ENCODE measurements around the gene MICAL2.

Gene MICAL2

DNA sequence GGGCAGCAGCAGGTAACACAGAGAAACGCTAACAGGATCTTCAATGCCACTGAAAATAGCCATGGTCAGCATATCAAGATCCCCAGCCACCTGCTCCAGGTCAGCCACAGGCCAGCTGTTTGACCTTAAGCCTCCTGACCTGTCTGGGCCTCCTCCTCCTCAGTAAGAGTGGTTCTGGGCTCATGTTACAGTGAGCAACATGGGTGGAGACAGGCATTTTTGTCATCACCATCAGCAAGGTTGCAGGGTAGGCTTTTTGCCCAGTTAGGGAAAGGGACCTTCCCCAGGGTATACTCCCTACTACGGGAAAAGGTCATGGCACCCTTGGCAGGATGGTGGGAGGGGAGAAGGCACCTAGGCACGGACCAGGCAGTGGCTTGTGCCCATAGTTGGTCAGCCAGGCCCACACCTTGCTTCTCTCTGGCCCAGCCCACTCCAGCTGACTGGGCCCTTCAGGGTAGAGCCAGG lies 135.2 kb downstream of the MICAL2 start:
- no peak for DNase-seq (ENCODE audit: low read depth, low spot score)
- no peak overlapping the region for H3K4me3 ChIP-seq (ENCODE audit: low read length)

DNA sequence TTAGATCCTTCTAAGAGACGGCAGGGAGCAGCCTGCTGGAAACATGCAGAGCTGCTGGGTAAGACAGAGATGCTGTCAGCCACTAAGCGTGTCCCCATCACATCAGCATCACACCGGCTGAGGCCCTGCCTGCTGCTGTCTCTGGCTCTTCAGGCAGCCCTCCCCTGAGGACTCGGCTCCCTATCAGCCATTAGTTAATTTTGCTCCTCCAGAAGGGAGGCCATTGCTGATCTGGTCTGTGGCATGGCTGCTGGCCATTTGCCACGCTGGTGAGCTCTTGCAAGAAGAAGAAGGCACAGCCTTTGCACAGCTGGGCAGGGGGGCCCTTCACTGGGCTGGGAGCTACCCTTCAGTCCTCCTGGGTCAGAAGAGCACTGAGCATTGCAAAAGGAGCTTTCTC lies 135.8 kb downstream of the MICAL2 start:
- no peak for DNase-seq (ENCODE audit: low read depth, low spot score)
- no peak overlapping the region for H3K4me3 ChIP-seq (ENCODE audit: low read length)

DNA sequence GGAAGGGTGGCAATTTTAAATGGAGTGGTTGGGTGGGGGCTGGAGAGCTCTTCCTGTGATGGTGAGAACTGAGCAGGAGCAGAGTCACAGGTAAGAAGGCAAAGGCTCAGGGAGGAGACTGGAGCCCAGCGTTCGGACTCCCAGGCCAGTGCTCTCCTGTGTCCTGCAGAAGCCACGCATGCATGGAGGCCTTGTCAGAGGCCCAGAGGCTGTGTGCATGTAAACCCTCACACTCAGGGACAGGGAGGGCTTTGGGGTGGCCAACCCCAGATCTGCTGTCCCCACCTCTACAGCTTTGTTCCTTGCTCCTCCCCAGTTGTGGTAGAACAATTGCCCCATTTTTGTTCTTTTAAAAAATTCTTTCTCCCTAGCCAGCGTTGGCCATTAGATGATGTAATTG lies 136.6 kb downstream of the MICAL2 start:
- no peak for DNase-seq (ENCODE audit: low read depth, low spot score)
- H3K4me3 ChIP-seq (ENCODE audit: low read length), result no peak overlapping the region

DNA sequence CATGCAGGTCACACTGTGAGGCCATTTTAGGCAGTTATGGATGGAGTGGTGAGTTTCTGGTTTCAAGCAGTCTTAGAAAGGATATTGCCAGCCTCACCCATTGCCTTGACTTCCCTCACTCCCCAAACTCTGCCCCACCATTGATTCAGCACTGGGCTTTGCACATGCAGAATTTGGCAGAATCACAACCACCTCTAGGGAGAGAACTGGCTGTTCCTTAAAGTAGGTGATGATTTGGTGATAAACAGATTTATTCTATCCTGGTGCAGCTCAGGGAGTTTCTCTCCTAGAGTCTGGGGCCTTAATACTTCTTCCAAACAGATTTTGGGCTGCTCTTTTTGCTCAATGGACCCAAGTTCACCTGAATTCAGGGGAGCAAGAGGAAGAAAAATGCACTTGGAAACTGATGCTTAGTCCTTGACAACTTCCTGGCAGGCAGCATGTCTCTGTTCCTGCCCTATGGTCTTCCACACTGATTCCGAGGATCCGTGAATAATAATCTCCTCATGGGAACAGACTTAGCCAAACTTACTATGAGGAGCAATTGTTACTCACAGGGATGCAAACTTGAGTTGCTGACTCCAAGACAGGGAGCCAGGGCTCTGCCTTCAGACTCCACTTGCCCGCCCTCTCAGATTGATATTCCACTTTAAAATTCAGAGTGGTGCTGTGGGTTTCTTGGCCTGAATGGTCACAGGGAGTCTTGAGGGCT lies 137.3 kb downstream of the MICAL2 start:
- no peak overlapping the region for H3K4me3 ChIP-seq (ENCODE audit: low read length)
- DNase-seq (ENCODE audit: low read depth, low spot score), result no peak

DNA sequence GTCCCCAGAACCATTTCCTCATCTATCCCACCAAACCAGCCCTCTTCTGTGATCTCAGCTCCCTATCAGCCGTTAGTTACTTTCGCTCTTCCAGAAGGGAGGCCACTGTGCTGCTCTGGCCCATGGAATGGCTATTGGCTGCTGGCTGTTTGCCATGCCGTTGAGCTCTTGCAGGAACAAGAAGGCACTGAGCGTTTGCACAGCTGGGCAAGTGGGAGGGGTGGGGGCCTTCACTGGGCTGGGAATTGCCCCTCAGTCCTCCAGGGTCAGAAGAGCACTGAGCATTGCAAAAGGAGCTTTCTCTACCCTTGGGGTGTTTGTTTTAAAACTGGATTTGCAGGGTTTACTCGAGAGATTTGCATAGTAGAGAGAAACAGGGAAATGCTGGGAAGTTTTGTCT lies 137.9 kb downstream of the MICAL2 start:
- no peak for DNase-seq (ENCODE audit: low read depth, low spot score)
- no peak overlapping the region for H3K4me3 ChIP-seq (ENCODE audit: low read length)

DNA sequence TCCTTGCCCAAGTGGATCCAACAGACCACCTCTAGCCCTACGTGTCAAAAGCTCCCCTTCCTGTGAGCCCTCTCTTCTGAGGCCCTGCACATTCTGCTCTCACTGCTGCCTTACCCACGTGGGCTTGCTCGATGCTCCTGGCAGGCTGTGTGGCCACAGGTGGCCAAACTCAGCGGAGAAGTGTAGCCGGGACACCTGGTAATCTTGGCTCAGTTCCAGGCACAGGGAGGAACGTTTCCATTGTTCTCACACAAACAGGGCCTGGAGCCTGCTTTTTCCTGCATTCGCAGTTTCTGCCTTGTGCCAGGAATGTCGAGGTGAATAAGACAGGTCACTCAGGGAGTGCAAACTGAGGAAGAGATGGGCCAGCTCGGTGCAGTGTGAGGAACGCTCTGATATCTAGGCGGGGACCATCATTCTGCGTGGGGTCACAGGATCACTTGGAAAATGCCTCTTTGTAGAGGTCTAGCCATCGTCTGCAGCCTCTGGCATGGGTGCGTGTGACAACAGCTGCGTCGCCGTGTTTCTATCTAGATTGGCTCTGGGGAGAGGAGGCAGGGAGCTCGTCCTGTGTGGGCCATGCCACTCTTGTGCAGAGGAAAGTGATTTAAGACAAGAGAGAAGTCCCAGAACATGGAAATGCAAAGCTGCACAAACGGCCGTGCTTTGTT lies 139.3 kb downstream of the MICAL2 start:
- DNase-seq (ENCODE audit: low read depth, low spot score), result no peak
- no peak overlapping the region for H3K4me3 ChIP-seq (ENCODE audit: low read length)

DNA sequence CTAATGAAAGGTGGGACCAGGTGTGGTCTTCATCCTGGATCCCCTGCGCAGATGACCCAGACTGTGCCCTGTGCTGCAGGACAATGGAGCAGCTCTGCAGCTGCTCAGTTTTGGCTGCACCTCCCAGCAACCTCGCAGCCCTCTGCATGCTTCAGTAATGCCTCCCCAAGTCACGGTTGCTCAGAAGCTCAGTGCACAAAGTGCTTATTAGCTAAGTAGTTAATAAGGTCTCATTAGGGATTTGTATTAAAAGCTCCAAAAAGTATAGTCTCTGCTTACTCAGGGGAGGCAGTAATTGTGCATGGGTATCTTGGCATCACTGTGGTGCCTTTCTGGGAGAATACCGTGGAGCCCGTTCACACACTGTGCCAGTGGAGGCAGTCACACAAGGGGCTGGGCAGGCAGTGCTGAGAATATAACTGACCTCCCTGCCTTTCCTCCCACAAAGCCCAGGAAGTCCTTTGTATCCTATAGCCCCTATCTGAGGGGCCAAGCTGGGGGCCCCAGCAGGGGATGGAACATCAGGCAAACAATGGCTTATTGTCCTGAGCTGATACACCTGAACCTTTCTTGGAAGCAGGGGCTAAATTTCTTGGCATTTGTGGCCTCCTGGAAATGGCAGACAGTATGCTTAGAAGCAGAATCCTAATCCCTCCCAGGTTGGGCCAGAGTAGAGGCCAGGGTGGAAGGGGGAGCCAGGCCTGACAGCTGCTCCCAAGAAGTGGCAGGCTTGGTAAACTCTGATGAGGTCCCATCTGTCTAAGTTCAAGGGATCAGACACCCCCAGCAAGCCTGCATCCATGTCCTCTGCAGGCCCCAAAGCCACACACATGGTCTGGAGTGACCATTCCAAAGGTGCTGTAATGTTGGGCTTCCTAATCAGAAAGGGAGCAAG lies 141.5 kb downstream of the MICAL2 start:
- H3K4me3 ChIP-seq (ENCODE audit: low read length), result no peak overlapping the region
- DNase-seq (ENCODE audit: low read depth, low spot score), result no peak

DNA sequence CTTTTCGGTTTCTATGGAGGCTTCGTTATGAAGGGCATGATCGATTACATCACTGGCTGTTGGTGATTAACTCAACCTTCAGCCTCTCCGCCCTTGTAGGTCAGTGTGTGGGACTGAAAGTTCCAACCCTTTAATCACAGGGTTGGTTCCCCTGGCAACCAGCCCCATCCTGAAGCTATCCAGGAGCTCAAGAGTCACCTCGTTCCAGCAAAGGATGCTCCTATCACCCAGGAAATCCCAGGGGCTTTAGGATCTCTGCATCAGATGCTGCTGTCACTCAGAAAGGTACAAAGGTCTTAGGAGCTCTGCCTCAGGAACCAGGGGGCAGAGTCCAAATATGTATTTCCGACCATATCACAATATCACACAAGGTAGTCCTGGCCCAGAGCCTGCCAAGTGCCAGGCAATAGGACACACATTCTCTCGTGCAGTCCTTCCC lies 143.5 kb downstream of the MICAL2 start:
- no peak for DNase-seq (ENCODE audit: low read depth, low spot score)
- H3K4me3 ChIP-seq (ENCODE audit: low read length), result no peak overlapping the region

DNA sequence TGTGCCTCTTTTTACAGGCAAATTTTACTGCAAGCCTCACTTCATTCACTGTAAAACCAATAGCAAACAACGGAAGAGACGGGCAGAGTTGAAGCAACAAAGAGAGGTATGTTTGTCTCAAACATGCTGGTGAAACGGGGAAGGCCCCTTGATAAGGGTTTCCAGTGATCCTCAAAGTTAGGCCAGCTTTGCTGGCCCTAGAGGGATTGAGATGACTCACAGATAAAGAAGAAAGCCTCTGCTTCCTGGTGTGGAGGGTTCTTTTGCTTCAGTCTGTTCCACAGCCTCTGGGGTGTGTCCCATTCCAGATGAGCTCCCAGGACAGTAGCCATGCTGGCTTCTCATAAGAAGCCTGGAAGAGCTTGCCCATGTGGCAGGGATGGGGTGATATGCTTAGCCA lies 148.1 kb downstream of the MICAL2 start:
- no peak overlapping the region for H3K4me3 ChIP-seq (ENCODE audit: low read length)
- DNase-seq (ENCODE audit: low read depth, low spot score), result no peak

DNA sequence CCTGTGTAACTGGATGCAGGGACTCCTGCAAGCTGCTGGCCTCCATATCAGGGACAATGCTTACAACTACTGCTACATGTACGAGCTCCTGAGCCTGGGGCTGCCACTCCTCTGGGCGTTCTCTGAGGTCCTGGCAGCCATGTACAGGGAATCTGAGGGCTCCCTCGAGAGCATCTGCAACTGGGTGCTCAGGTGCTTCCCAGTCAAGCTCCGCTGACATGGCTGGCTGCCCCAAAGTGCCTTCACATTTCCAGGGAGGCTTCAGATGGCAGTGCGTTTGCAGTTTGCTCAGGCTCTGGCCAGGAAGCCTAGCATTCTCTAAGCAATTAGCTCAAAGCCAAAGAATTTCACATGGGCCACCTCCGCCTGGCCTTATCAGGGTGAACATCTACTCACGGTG lies 149.6 kb downstream of the MICAL2 start:
- DNase-seq (ENCODE audit: low read depth, low spot score), result no peak
- no peak overlapping the region for H3K4me3 ChIP-seq (ENCODE audit: low read length)

DNA sequence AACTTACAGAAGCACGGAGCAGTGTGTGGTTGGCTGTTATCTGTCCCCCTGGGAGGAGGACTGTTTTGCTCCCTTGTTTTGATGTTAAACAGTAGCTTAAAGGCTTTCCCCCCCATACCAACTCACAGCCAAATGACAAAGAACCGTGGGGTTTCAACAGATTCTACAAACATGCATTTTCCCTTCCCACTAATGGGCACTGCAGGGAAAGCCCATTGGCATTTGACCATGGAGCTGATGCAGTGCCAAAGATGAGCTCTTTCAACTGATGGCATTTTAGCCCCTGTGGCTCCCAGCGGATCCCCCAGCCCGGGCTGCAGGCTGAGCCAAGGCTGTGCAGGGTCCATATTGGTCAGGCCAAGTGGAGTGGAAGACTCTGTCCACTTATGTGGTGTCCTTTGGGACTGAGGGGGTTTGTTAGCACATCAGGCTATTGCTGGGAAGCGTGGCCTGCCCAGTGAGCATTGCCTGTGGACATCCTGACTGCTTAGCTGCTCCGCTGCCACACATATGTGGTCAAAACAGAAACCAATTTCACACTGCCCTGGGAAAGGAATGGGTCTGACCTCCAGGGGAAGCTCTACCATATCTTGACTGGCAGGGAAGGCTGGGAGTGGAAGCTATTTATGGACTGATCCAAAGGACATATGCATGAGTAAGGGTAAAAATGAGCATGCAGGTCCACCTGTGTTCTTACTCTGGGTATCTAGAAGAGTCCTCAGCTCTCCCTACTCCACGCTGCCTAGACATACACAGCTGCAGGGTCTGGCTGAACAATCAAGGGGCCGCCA lies 150.5 kb downstream of the MICAL2 start:
- DNase-seq (ENCODE audit: low read depth, low spot score), result no peak
- H3K4me3 ChIP-seq (ENCODE audit: low read length), result no peak overlapping the region

DNA sequence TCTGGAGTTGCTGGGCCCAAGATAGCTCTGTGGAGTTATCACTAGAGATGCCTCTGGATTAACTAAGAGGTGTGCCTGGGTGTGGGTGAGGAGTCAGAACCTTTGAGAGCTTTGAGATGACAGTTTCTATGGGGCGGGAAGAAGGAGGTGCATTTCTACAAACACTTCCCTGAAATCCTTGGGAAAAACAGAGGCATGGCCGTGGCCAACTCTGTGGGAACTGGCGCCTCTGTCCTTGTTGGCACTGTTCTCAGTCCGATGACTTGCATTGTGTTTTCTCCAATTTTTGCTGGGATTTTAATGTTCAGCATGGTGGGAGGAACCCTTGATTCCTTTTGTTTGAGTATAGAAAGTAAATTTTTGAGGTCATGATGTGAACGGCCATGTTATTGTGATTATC lies 151.2 kb downstream of the MICAL2 start:
- no peak overlapping the region for H3K4me3 ChIP-seq (ENCODE audit: low read length)
- DNase-seq (ENCODE audit: low read depth, low spot score), result no peak

DNA sequence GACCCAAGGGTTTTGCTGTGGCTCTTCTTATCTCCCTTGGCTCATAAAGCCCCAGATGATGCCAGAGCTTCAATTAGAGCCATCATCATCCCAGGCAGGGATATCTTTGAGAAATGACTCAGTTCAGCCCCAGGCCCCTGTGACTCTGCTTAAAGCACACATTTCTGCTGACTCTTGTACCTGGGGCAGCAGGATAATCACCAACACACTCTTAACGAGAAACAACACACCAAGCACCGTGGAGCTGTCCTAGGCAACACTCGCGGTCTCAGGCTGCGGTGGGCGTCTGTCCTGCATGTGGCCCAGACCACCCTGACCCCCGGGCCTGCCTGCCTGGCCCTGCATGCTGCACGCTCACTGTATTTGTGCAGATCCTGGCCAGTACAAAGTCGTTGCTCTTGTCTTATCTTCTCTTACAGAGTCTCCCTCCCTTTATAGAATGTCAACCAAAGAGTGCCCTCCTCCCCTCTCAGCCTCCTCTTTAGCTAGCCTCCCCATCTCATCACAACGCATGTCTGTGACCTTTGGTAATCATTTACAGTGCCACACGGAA lies 152.8 kb downstream of the MICAL2 start:
- no peak overlapping the region for H3K4me3 ChIP-seq (ENCODE audit: low read length)
- DNase-seq (ENCODE audit: low read depth, low spot score), result no peak

DNA sequence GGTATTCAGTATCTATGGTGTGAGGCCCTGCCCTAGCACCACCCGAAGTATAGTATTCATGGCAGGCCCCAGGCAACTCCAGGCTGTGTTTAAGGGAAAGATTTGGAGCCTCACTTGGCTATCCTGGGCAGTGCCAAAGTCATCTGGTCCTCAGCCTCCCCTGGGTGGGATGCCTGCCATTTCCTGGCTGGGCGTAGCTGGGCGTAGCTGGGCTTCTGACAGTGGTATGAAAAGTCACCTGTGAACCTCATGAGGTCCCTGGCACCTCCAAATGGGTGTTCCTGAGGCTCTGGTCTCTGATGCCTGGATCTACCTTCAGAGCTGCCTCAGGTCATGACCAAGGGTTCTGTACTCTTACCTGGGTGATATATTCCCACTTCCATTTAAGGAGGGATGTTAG lies 154.0 kb downstream of the MICAL2 start:
- no peak for DNase-seq (ENCODE audit: low read depth, low spot score)
- no peak overlapping the region for H3K4me3 ChIP-seq (ENCODE audit: low read length)

DNA sequence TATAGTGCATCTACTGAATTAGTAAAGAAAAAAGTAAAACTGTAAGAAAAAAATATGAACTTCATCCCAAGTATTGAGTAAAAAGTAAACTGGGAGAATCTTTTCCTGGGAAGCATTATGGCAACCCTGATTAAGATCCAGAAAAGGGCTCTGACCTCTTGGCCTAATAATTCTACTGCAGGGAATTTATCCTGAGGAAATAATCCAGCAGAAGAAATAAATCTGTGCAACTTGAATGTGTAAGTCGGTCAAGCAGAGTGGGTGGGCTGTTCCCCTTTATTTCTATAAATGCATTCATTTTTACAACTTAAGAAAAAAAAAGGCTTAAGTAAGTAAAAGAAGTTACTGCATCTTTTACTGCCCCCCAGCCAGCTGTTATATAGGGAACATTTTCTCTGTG lies 155.7 kb downstream of the MICAL2 start:
- DNase-seq (ENCODE audit: low read depth, low spot score), result no peak
- H3K4me3 ChIP-seq (ENCODE audit: low read length), result no peak overlapping the region

DNA sequence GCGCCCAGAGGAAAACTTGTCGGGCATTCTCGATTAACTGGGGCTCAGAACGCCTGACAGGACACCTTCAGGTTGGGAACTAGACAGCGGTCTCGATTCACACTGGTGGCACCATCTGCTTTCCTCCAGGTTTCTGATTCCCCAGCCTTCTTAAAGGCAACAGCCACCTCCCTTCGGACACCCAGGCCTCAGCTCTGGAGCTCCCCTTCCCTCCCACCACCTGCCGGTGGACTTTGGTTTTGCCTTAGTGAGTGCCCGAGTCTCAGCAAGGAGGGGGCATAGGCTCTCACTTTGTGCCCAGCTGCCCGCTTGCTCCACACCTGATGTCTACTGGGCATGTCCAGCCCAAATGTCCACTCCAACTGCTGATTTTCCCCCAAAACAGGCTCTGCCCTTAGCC lies 156.6 kb downstream of the MICAL2 start:
- H3K4me3 ChIP-seq (ENCODE audit: low read length), result no peak overlapping the region
- no peak for DNase-seq (ENCODE audit: low read depth, low spot score)

DNA sequence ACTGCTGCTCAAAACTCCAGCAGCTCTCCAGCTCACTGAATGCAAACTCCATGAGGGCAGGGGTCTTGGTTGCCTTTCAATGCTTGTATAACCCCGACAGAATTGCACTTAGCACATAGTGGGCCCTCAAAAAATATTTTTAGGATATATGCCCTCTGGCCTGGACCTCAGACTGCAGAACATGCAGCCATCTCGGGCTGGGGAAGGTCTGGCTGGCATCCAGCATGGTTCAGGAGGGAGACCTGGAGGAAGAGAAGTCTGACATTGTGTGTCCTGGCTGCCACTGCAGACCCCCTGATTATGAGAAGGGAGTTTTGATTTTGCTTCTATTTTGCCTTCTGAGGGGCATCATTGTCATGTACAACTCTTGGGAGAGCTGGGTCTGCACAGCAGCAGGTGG lies 157.5 kb downstream of the MICAL2 start:
- H3K4me3 ChIP-seq (ENCODE audit: low read length), result no peak overlapping the region
- DNase-seq (ENCODE audit: low read depth, low spot score), result no peak

DNA sequence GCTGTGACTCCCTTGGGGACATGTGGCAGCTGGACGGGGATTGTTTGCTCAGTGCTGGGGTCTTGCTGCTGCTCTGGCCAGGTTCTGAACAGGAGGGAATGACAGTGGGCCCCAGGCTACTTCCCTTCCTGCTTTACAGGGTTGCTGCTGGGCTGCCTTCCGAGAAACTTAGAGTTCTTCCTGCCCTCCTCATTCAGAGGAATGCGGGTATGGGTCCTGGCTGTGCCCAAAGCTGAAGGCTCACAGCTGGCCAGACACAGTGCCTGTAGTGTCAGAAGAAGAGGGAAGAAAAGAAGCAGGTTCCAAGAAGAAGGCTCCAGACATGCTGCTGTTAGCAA lies 158.7 kb downstream of the MICAL2 start:
- DNase-seq (ENCODE audit: low read depth, low spot score), result no peak
- H3K4me3 ChIP-seq (ENCODE audit: low read length), result no peak overlapping the region

Data from Jurkat, Clone E6-1 (cell line).